GM21447 (cell line): Measurements from ENCODE around the gene PLPPR4.
"Not testable (repeated sequence)": the region's sequence is repeated elsewhere in the genome, so short reads cannot be mapped to it uniquely, and the experiment has no call there.

Experiments
- ATAC-seq: cut with Tn5 transposase; IDR thresholded peaks from one replicate; pipeline ENCODE4 v1.9.1; 2021; ENCODE audit not compliant: unreplicated experiment

PLPPR4 gene, protein sequence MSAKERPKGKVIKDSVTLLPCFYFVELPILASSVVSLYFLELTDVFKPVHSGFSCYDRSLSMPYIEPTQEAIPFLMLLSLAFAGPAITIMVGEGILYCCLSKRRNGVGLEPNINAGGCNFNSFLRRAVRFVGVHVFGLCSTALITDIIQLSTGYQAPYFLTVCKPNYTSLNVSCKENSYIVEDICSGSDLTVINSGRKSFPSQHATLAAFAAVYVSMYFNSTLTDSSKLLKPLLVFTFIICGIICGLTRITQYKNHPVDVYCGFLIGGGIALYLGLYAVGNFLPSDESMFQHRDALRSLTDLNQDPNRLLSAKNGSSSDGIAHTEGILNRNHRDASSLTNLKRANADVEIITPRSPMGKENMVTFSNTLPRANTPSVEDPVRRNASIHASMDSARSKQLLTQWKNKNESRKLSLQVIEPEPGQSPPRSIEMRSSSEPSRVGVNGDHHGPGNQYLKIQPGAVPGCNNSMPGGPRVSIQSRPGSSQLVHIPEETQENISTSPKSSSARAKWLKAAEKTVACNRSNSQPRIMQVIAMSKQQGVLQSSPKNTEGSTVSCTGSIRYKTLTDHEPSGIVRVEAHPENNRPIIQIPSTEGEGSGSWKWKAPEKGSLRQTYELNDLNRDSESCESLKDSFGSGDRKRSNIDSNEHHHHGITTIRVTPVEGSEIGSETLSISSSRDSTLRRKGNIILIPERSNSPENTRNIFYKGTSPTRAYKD

GRCh38 chr1:99264201-99265021, at the start of gene PLPPR4:
TSS of gene PLPPR4 (plus strand) at chr1:99264492. CDS start at chr1:99264594, 102 bp downstream.
- no peak for ATAC-seq

GRCh38 chr1:99216956-99217355, 47.3 kb upstream of the PLPPR4 start:
- ATAC-seq, result no peak

- ATAC-seq, result no peak
Observed at GRCh38 chr1:99217599-99217998, 46.7 kb upstream of the PLPPR4 start.

DNA sequence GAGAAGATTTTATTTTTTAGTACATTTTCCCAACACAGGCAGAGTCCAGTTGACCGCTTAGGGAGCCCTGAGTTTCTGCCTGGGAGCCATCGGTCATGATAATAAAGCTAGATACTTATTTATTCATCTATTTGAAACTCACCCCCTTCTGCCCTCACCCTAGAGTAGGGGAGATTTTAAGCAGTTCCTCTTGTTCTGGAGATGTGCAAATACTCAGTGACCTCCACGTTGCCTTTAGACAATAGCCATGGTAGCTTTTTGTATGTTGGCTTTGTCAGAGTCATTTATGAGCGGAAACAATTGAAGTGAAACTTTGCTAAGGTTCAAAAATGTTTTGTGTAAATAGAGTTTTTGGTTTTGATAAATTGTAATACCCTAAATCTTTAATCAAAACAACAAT, 45.7 kb upstream of the PLPPR4 start:
- ATAC-seq, result peak; percentile 15

- peak; percentile 82 for ATAC-seq
Observed at GRCh38 chr1:99218999-99219398, 45.3 kb upstream of the PLPPR4 start.

- ATAC-seq, result no peak
Observed at GRCh38 chr1:99227056-99227897, 37.0 kb upstream of the PLPPR4 start.

- ATAC-seq, result peak; percentile 61
Observed at GRCh38 chr1:99228153-99228552, 36.1 kb upstream of the PLPPR4 start.

- no peak for ATAC-seq
Observed at GRCh38 chr1:99229122-99229521, 35.2 kb upstream of the PLPPR4 start.

DNA sequence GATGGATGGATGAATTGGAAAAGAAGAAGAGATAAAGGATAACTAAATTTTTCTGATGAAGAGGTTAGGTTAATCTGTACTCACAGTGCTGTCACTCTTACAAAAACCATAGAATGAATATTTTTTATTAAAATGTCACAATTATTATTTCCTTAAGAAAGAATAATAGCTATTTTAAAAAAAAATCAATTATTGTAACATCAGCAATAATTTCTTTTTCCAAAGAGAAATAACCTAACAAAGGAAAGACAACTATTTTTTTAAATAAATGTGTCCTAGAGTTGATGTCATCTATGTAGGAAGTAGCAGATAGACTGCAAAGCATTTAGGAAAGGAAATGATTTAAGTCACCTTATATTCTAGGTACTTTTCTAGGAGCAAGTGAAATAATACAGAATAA, 33.6 kb upstream of the PLPPR4 start:
- no peak for ATAC-seq

- ATAC-seq, result no peak
Observed at GRCh38 chr1:99232172-99232571, 32.1 kb upstream of the PLPPR4 start.

DNA sequence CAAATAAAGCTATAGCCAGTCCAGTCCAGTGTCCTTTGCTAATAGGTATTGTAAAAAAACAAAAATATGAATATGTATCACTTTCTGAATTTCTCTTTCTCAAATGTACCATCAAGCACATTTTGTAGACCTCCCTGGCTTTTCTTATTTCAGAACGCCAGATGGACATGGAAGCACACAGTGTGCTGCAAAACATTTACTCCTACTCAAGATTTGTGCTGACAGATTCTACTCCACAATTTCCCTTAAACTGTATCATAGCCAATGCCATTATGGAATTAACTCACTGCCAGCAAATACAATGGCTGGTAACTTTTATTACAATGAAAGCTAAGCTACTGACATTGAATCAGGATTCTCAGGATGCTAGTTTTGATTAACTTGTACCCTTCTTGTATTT, 30.8 kb upstream of the PLPPR4 start:
- ATAC-seq, result no peak

DNA sequence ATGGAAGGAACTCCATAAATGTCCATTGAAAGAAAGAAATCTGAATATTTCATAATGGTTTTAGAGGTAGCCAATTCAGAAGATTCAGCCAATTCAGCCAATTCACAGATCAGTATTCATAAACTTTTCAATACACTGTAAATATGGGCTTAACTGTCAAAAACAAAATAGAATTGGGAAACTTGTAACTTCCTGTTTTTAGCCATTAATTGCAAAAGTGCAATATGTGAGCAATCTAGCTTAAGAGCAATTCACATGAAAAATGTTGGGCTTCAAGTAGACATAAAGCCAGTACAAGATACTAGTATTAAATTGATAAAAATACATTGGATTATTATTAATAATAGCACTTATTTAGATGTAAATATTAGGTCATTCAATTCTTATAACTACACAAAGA, 27.5 kb upstream of the PLPPR4 start:
- no peak for ATAC-seq

- ATAC-seq, result no peak
Observed at GRCh38 chr1:99239690-99240089, 24.6 kb upstream of the PLPPR4 start.

GRCh38 chr1:99240621-99241020, 23.7 kb upstream of the PLPPR4 start:
- no peak for ATAC-seq

DNA sequence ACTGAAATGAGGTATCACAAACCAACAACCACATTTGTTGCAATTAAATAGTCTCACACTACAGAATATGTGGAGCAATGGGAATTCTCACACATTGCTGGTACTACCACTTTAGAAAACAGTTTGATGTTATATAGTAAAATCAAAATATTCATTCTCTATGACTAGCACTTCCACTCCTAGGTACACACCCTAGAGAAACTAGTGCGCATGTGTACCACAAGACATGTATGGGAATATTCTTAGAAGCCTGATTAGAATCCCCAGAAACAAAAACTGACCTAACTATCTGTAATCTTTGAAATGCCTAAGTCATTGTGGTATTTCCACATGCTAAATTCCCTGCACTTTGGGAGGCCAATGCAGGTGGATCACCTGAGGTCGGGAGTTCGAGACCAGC, 18.1 kb upstream of the PLPPR4 start:
- ATAC-seq, result no peak

GRCh38 chr1:99247199-99247598, 17.1 kb upstream of the PLPPR4 start:
- no peak for ATAC-seq

- no peak for ATAC-seq
Observed at GRCh38 chr1:99250728-99251127, 13.6 kb upstream of the PLPPR4 start.

DNA sequence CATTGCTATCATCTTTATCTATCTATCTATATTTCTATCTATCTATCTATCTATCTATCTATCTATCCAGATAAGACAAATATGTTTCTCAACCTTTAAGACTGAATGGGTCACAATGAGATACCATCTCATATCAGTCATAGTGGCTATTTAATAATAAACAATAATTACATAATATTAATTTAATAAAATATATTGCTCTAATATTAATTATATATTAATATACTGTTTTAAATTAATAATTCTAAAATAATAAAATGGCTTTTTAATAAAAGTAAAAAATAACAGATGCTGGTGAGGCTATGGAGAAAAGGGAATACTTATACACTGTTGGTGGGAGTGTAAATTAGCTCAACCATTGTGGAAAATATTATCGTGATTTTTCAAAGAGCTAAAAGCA, 13.0 kb upstream of the PLPPR4 start:
- ATAC-seq, result no peak

GRCh38 chr1:99252630-99253029, 11.7 kb upstream of the PLPPR4 start:
- no peak for ATAC-seq

DNA sequence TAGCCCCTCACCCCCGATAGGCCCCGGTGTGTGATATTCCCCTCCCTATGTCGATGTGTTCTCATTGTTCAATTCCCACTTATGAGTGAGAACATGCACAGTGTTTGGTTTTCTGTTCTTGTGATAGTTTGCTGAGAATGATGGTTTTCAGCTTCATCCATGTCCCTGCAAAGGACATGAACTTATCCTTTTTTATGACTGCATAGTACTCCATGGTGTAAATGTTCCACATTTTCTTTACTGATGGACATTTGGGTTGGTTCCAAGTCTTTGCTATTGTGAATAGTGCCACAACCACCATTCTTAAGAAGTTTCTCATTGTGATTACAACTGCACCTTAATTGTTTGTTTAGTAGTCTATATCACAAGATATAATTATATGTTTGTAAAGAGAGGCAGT, 3.9 kb upstream of the PLPPR4 start:
- not testable (repeated sequence) for ATAC-seq

DNA sequence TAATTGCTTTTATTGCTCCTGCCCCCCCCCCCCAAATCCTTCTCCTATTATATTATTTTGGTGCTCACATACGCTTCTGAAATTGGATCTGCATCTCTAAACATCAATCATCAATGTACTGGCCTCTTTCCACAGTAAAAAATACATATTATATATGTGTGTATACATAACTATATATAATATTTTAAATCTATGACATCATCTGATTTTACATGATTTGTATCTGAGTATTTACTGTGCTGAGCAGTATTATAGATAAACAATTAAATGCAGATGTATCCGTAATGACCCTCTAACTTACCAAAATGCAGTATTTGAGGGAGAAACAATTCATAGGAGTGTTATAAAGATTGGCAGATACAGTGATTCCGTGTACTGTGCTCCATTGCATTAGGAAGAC, 832 bp downstream of the PLPPR4 start:
- no peak for ATAC-seq
